H9 (cell line): Measurements from ENCODE around the gene CD68. TPM values are rescaled to one million over a fixed set of nuclear protein-coding genes. Genes with fewer than 3 reads are reported as not detected.

Source experiments
- DNase-seq: peaks from one replicate; pipeline ENCODE4 v3.0.0-alpha.2; 2017
- H2AFZ ChIP-seq: one replicate; pipeline ENCODE4 v1.6.1; 2013; ENCODE audit warnings: mild to moderate bottlenecking, low read length, control low read depth, moderate library complexity
- H2AK5ac ChIP-seq: 2 replicates; pipeline ENCODE4 v1.6.1; 2013; ENCODE audit warnings: low read length, control low read depth, mixed read lengths; ENCODE audit not compliant: insufficient read length
- H2BK120ac ChIP-seq: one replicate; pipeline ENCODE4 v1.6.1; 2013; ENCODE audit warnings: low read depth, mild to moderate bottlenecking, low read length, control low read depth, inconsistent platforms; ENCODE audit not compliant: poor library complexity, severe bottlenecking
- H2BK12ac ChIP-seq: 2 replicates; pipeline ENCODE4 v1.6.1; 2013; ENCODE audit warnings: low read length, control low read depth, mixed read lengths, low read depth; ENCODE audit not compliant: insufficient read length
- H2BK15ac ChIP-seq: 2 replicates; pipeline ENCODE4 v1.6.1; 2013; ENCODE audit warnings: low read depth, low read length, control low read depth
- H2BK20ac ChIP-seq: one replicate; pipeline ENCODE4 v1.6.1; 2013; ENCODE audit warnings: low read depth, mild to moderate bottlenecking, low read length, control low read depth, inconsistent platforms; ENCODE audit not compliant: poor library complexity, severe bottlenecking
- H2BK5ac ChIP-seq: 2 replicates; pipeline ENCODE4 v1.6.1; 2013; ENCODE audit warnings: low read length, control low read depth, mixed read lengths; ENCODE audit not compliant: insufficient read length
- H3K14ac ChIP-seq: 2 replicates; pipeline ENCODE4 v1.6.1; 2013; ENCODE audit warnings: low read length, control low read depth; ENCODE audit not compliant: insufficient read depth
- H3K18ac ChIP-seq: 2 replicates; pipeline ENCODE4 v1.6.1; 2013; ENCODE audit warnings: low read depth, mild to moderate bottlenecking, mixed read lengths, low read length, control low read depth; ENCODE audit not compliant: insufficient read length
- H3K23ac ChIP-seq: 2 replicates; pipeline ENCODE4 v1.6.1; 2013; ENCODE audit warnings: low read length, control low read depth, mixed read lengths, low read depth; ENCODE audit not compliant: insufficient read length
- H3K23me2 ChIP-seq: 2 replicates; pipeline ENCODE4 v1.6.1; 2013; ENCODE audit warnings: low read depth, mild to moderate bottlenecking, mixed read lengths, low read length, control low read depth; ENCODE audit not compliant: insufficient read length, poor library complexity, severe bottlenecking
- H3K27ac ChIP-seq: 2 replicates; pipeline ENCODE4 v1.5.1; 2013; ENCODE audit warnings: low read length, control low read depth, mixed read lengths, low read depth; ENCODE audit not compliant: insufficient read length
- H3K27me3 ChIP-seq: 2 replicates; pipeline ENCODE4 v1.6.1; 2013; ENCODE audit warnings: low read length, control low read depth, inconsistent platforms; ENCODE audit not compliant: insufficient read depth
- H3K4ac ChIP-seq: 2 replicates; pipeline ENCODE4 v1.6.1; 2013; ENCODE audit warnings: low read depth, mild to moderate bottlenecking, control low read depth, inconsistent platforms, low read length, moderate library complexity
- H3K4me1 ChIP-seq: 2 replicates; pipeline ENCODE4 v1.6.1; 2013; ENCODE audit warnings: low read length, control low read depth, inconsistent platforms; ENCODE audit not compliant: insufficient read depth
- H3K4me2 ChIP-seq: 2 replicates; pipeline ENCODE4 v1.6.1; 2013; ENCODE audit warnings: low read length, control low read depth, mixed read lengths; ENCODE audit not compliant: insufficient read length, insufficient read depth
- H3K56ac ChIP-seq: 2 replicates; pipeline ENCODE4 v1.6.1; 2013; ENCODE audit warnings: low read depth, mild to moderate bottlenecking, mixed read lengths, low read length, control low read depth; ENCODE audit not compliant: insufficient read length
- H3K79me1 ChIP-seq: 2 replicates; pipeline ENCODE4 v1.6.1; 2013; ENCODE audit warnings: low read depth, mild to moderate bottlenecking, moderate library complexity, low read length, control low read depth, inconsistent platforms; ENCODE audit not compliant: insufficient read depth, poor library complexity, severe bottlenecking
- H3K79me2 ChIP-seq: 2 replicates; pipeline ENCODE4 v1.6.1; 2013; ENCODE audit warnings: low read length, control low read depth, inconsistent platforms; ENCODE audit not compliant: insufficient read depth
- H3K9ac ChIP-seq: 2 replicates; pipeline ENCODE4 v1.6.1; 2013; ENCODE audit warnings: low read length, control low read depth, mixed read lengths; ENCODE audit not compliant: insufficient read length; ENCODE audit errors: extremely low read depth
- H3K9me3 ChIP-seq: one replicate; pipeline ENCODE4 v1.6.1; 2013; ENCODE audit warnings: low read depth, low read length, inconsistent platforms; ENCODE audit not compliant: control insufficient read depth
- H3T11ph ChIP-seq: one replicate; pipeline ENCODE4 v1.6.1; 2013; ENCODE audit warnings: mild to moderate bottlenecking, low read length, control low read depth, inconsistent platforms
- H4K20me1 ChIP-seq: one replicate; pipeline ENCODE4 v1.6.1; 2013; ENCODE audit not compliant: control insufficient read depth, insufficient read length, insufficient read depth
- H4K5ac ChIP-seq: 2 replicates; pipeline ENCODE4 v1.6.1; 2013; ENCODE audit warnings: low read depth, mild to moderate bottlenecking, mixed read lengths, low read length, control low read depth; ENCODE audit not compliant: insufficient read length
- H4K8ac ChIP-seq: replicated peaks from 2 replicates; pipeline ENCODE4 v1.6.1; 2013; ENCODE audit warnings: low read length, control low read depth, mixed read lengths, low read depth; ENCODE audit not compliant: insufficient read length
- H4K91ac ChIP-seq: 2 replicates; pipeline ENCODE4 v1.6.1; 2013; ENCODE audit warnings: low read depth, mild to moderate bottlenecking, moderate library complexity, mixed read lengths, low read length, control low read depth; ENCODE audit not compliant: insufficient read length
- H3K27ac Mint-ChIP-seq, 3 experiments: 2 replicates in 2 of 3; 3 replicates in 1 of 3; pipeline ENCODE4 v1.8.0; 2020 to 2021; ENCODE audit warnings: mixed read lengths in 3 of 3, mild to moderate bottlenecking in 1 of 3, moderate library complexity in 1 of 3
- H3K27me3 Mint-ChIP-seq: 2 replicates; pipeline ENCODE4 v1.8.0; 2021; ENCODE audit warnings: low read depth, mild to moderate bottlenecking, moderate library complexity, mixed read lengths
- H3K36me3 Mint-ChIP-seq, 3 experiments: 2 replicates in 2 of 3; 3 replicates in 1 of 3; pipeline ENCODE4 v1.8.0; 2020 to 2021; ENCODE audit warnings: low read depth in 3 of 3, mixed read lengths in 3 of 3; ENCODE audit not compliant: insufficient read depth in 1 of 3
- H3K4me1 Mint-ChIP-seq, 2 experiments: 2 replicates each; pipeline ENCODE4 v1.8.0; 2020; ENCODE audit warnings: mixed read lengths in 2 of 2
- H3K4me3 Mint-ChIP-seq, 2 experiments: 2 replicates in 1 of 2; 3 replicates in 1 of 2; pipeline ENCODE4 v1.8.0; 2020 to 2021; ENCODE audit warnings: mild to moderate bottlenecking in 2 of 2, mixed read lengths in 2 of 2, moderate library complexity in 1 of 2
- H3K9me3 Mint-ChIP-seq, 2 experiments: 2 replicates in 1 of 2; 3 replicates in 1 of 2; pipeline ENCODE4 v1.8.0; 2020; ENCODE audit warnings: mild to moderate bottlenecking in 2 of 2, mixed read lengths in 2 of 2, moderate library complexity in 1 of 2
- CTCF ChIP-seq: fragments of 200-600 bp; sonication (generic); conservative IDR thresholded peaks from 3 replicates; pipeline ENCODE4 v1.8.0; 2021; ENCODE audit warnings: antibody characterized with exemption, mild to moderate bottlenecking
- WGBS: extraction: QIAGEN DNeasy Blood & Tissue Kit; methylation state at CpG from one replicate; pipeline ENCODE4 v1.1.7; 2013; ENCODE audit warnings: missing lambda C conversion rate, low lambda C conversion rate, mixed read lengths; ENCODE audit not compliant: insufficient read length; ENCODE audit errors: extremely low coverage; 5-methylcytosine and 5-hydroxymethylcytosine counted together
- total RNA-seq: library from RNA; stranded (reverse); gene quantifications from 2 replicates; pipeline ENCODE4 v1.2.1, GENCODE V29; 2021

CD68 gene
- total RNA-seq, 1 experiment from 2014 or later, result 0.42 TPM

GRCh38 chr17:7551396-7551795 lies 28.0 kb upstream of the CD68 start:
- Histone ChIP-seq H3K9me3 (no peaks in the 10 kb centered on the region), H3K23ac (no peak overlapping the region), H3K18ac (no peak overlapping the region), H2BK5ac (no peak overlapping the region), H2AK5ac (no peak overlapping the region), H3K4ac (no peak overlapping the region), H3K27me3 (no peaks in the 10 kb centered on the region), H3K79me2 (no peaks in the 10 kb centered on the region), H4K20me1 (no peaks in the 10 kb centered on the region), H3T11ph (no peak overlapping the region), H3K9ac (no peak overlapping the region), H3K79me1 (no peaks in the 10 kb centered on the region), H3K23me2 (peaks cover 6% of the 10 kb centered on the region), H4K91ac (no peak overlapping the region), H4K8ac (no peak overlapping the region), H4K5ac (no peak overlapping the region), H3K4me2 (no peak overlapping the region), H2BK15ac (no peak overlapping the region), H3K56ac (no peak overlapping the region), H2BK120ac (no peak overlapping the region), H2BK20ac (no peak overlapping the region), H3K4me1 (peaks cover 2% of the 10 kb centered on the region; the same call in 1 of the 2 replicates), H2BK12ac (no peak overlapping the region), H3K14ac (no peak overlapping the region), H3K27ac (no peak overlapping the region), H2AFZ (no peak overlapping the region)
- WGBS, result no CpG with 5 or more reads among the region's 4 CpGs
- H3K9me3 Mint-ChIP-seq, result 0 out of 5 replicates have a peak, but pooled peaks cover 0 to 2% of the 10 kb centered on the region in 2 experiments
- H3K27me3 Mint-ChIP-seq, result peaks cover 26% of the 10 kb centered on the region
- peaks cover 10 to 19% of the 10 kb centered on the region in 2 experiments for H3K4me1 Mint-ChIP-seq
- TF ChIP-seq CTCF, result no peak
- DNase-seq, result no peak
- H3K4me3 Mint-ChIP-seq, result no peak overlapping the region
- no peak overlapping the region for H3K27ac Mint-ChIP-seq
- H3K36me3 Mint-ChIP-seq, result no peaks in the 10 kb centered on the region
